Activated CD8-positive, alpha-beta memory T cell treated with anti-CD3 and anti-CD28 coated beads for 48 hours (primary cell): Measurements from ENCODE around the gene BZW2.
"Not testable (repeated sequence)": the region's sequence is repeated elsewhere in the genome, so short reads cannot be mapped to it uniquely, and the experiment has no call there.

ENCODE experiments used
- DNase-seq, 3 experiments: peaks; one replicate each; pipeline ENCODE4 v3.0.0-alpha.2; 2020; ENCODE audit warnings: low read depth in 2 of 3, low spot score in 2 of 3

Gene BZW2

GRCh38 chr7:16670021-16670420, 24.0 kb downstream of the BZW2 start:
- no peak for DNase-seq

GRCh38 chr7:16670731-16671344, 24.9 kb downstream of the BZW2 start:
- no peak for DNase-seq

- no peak for DNase-seq
Measured at GRCh38 chr7:16671811-16672210, 25.8 kb downstream of the BZW2 start.

GRCh38 chr7:16675277-16675676, 29.3 kb downstream of the BZW2 start:
- no peak for DNase-seq

- no peak for DNase-seq
Measured at GRCh38 chr7:16677978-16678494, 32.1 kb downstream of the BZW2 start.

GRCh38 chr7:16678645-16679566, 32.9 kb downstream of the BZW2 start:
- not testable (repeated sequence) for DNase-seq

- no peak for DNase-seq
Measured at GRCh38 chr7:16684935-16685334, 39.0 kb downstream of the BZW2 start.

- DNase-seq: no peak
Measured at GRCh38 chr7:16685535-16685934, 39.6 kb downstream of the BZW2 start.

GRCh38 chr7:16688249-16688648, 42.3 kb downstream of the BZW2 start:
- no peak for DNase-seq

GRCh38 chr7:16691241-16691640, 45.3 kb downstream of the BZW2 start:
- DNase-seq: no peak

GRCh38 chr7:16693601-16694318, 47.8 kb downstream of the BZW2 start:
- no peak for DNase-seq

GRCh38 chr7:16694806-16695205, 48.8 kb downstream of the BZW2 start:
- no peak for DNase-seq

- DNase-seq: no peak
Measured at GRCh38 chr7:16695621-16696237, 49.7 kb downstream of the BZW2 start.

- no peak for DNase-seq
Measured at GRCh38 chr7:16697507-16698199, 51.7 kb downstream of the BZW2 start.

- no peak for DNase-seq
Measured at GRCh38 chr7:16698200-16698905, 52.4 kb downstream of the BZW2 start.

- no peak for DNase-seq
Measured at GRCh38 chr7:16702441-16702840, 56.5 kb downstream of the BZW2 start.

- DNase-seq: no peak
Measured at GRCh38 chr7:16708511-16708910, 62.5 kb downstream of the BZW2 start.

GRCh38 chr7:16708980-16709379, 63.0 kb downstream of the BZW2 start:
- DNase-seq: no peak

- no peak for DNase-seq
Measured at GRCh38 chr7:16710651-16711050, 64.7 kb downstream of the BZW2 start.

- no peak for DNase-seq
Measured at GRCh38 chr7:16711730-16712129, 65.7 kb downstream of the BZW2 start.
